ENCODE results near the gene ADNP2.

ADNP2 gene

DNA sequence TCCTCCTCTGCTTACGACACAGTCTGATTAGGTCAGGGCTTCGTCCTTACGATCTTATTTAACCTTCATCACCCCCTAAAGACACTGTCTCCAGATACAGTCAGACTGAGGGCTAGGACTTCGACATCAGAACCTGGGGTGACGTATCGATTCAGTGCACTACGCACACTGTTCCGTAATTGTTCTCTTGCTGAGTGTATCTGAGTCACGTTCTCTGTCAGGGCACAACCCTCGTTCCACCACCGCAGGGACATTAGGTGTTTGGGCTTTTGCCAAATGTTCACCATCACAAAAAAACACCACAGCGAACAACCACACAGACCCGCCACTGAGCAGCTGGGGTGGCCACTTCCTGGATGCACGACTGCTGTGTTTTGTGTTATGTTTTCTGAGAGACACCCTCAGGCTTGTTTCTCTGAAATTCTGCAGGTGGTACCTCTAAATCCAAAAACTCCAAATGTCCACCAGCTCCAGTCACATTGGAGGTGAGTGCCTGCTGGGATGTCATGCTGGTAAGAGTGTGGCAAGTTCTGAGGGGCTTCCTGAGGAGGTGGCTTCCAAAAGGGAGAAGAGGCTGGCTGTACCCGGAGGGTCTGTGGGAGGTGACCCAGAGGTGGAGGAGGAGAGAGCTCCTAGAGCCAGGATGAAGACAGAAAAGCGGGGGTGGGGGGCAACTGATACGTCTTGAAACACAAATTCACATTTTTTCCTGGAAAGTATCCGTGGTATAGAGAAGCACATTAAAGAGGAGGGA, 66.6 kb downstream of the ADNP2 start:
- DNase-seq, result peak; percentile 55

DNA sequence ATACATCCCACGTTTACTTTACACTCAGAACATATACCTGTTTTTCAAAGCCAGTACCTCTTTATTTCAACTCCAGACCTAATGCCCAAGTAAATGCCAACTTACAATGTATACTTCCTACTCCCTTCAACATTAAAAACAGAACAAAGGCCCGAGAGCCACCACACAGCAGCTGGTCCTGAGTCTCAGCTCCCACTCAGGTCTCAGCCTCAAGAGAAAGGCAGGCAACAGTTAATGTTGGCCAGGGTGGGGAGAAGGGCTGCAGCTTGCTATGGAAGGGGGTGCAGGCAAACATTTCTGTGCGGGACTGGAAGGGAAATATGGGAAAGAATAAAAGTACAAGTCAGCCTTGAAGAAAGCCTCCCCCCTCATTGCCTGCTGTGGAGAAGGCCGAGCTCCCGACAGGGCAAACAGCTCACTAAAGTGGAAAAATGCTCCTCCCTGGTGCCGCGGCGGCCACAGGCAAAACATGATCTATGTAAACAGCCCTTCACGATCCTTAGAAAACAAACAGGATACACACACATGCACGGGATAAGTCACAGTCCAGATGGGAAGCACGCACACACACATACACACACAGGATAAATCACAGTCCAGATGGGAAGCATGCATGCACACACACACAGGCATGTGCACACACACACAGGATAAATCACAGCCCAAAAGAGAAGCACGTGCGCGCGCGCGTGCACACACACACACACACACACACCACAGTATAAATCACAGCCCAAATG, 67.4 kb downstream of the ADNP2 start:
- no peak for DNase-seq

DNA sequence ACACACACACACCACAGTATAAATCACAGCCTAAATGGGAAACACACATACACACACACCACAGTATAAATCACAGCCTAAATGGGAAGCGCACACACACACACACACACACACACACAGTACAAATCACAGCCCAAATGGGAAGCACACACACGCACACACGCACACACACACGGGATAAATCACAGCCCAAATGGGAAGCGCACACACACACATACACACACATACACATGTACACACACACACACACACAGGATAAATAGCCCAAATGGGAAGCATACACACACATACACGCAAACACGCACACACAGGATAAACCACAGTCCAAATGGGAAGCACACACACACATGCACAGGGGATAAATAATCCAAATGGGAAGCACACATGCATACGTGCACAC, 68.1 kb downstream of the ADNP2 start:
- no peak for DNase-seq

DNA sequence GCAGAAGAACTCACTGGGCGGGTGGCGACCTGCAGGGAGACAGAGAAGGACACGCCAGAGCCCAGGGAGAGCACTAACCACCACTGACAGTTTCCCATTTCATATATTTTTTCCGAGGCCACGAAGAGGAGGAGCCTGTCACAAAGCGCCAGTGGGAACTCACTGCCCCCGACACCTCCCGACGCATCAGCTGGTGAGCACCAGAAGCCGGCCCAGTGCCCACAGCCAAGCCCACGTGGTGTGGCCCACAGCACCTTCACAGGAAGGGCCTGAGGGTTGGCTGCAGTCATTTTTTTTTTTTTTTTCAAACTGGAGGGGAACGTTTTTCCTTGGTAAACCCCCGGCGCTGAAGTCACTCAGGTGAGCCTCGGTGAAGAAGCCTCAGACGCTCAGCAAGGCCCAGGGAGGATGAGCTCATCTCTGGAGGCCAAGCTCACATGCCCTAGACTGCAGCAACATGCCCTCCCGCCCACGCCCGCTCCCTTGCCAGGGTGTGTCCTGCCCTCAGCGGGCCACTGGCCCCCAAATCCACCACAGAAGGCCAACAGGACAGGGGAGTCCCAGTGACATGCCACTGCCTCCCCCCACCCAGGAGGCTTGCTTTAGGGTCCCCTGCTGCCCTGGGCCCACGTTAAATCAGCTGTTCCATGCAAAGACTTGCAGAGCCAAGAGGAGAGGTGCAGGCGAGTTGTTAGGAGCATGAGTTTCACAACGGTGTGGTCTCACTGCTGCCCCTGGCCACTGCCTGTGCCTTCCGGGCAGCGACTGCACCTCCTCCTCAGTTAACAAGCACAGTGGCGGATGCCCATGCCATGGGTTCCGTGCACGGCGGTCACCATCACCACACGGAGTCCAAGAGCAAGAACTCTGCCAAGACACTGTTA, 70.1 kb downstream of the ADNP2 start:
- no peak for DNase-seq

DNA sequence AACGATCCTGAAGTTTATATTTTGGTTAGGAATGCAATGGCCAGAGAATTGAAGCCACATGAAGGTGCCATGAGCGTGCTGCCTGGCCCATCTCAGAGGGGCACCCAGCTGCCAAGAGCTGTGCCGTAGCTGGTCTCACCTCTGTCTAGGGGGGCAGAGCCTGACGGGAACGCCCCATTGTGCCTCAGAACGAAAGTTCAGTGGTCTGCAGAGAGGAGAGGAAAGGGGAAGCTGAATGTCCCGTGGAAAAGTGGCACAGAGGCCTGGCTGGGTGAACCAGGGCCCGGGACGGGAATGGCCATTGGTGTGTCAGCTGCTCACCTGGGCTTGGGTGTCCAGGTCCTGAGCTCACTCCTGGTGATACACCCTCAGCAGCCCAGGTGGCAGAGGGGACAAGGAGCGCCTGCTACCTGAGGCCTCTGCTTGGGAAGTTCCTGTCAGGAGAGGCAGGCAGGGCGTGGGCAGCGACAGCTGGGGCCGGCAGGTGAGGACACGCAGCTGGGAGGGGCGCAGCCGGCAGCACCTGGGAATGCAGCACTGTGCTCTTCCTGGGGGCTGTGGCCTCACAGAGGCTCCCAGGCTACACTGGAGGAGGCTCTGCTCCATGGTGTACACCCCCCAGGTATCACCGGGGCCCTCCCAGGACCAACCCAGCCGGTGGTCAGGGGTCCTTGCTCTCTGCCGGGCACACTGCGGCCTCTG, 70.9 kb downstream of the ADNP2 start:
- no peak for DNase-seq

DNA sequence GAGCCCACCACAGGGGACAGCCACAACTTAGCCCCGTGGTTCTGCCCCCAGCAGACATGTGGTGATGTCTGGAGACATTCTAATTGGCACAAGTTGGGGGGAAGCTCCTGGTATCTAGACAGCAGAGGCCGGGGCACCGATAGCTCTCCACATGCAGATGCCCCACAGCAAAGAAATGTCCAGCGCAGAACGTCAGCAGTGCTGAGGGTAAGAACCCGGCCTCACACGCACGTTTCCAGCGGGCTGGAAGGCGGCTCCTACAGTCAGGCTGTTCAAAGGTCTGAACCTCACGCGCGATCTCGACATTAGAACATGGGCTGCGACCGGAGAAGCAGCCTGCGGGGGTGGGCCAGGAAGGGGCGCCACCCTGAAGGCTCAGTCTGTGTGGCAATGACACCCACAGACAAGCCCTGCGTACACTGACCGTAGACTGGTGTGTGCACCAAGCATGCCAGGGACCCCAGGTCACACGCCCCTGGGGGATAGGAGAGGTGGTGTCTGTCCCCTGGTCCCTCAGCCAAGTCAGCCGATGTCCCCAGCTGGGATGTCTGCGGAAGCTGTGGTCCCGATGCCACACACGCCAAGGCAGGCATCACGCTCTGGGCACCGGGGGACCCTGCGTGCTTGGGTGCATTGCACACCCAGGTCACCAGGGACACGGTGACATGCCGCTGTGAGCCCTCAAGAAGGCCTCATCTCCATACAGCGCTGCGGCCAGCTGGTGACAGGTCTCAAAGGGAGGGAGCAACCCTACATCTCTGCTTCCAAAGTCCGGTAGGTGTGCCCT, 71.9 kb downstream of the ADNP2 start:
- no peak for DNase-seq

DNA sequence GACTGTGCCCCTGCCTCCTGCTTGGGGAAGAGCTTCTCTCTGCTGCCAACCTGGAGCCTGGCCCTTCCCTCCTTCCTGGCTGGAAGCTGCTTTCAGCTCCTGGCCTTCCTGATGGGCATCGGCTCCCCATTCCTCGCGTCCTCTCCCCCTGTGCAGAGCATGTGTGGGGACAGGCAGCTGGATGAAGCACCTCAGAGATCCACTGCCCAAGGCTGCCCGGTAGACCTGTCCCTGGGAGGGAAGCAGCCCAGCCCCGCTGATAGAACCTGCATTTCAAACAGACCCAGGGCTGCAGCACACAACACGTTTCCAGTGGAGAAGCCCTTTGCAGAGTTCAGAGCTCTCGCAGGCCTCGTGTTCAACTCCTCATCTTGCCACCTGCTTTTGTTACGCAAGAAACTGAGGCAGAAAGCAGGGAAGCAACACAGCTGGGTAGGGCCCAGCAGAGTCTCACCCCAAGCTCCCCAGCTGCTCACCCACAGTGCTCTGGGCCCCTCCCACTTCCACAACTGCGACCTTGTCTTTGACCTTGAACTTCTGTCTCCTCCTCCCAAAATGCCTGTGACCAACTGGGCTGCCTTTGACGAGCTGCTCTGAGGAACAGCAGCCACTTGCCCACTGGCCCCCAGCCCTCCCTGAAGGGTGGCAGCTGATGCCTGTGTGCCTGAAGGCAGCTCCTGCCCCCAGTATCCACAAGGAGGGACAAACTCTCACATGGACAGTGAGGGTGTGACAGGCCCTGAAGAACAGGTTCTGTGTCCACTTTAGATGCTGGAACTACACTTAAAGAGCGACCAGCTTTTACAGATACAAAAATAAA, 72.8 kb downstream of the ADNP2 start:
- DNase-seq, result no peak

DNA sequence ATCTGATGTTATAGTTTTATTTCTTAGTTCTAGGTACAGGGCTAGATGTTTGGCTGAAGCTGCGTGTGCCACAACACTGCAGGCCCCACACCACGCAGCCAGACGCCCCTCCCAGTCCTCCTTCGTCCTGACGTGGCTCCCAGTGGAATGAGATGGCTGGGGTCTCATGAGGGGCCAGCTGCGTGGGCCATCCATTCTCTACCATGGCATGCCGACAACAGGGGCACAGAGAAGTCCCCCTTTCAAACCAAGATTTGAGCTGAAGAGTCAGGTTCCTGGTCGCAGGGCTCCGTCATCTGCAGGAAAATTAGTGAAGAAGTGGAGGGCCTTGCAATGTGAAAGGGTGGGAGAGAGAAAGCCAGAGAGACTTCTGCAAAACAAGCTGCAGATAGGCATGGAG, 73.8 kb downstream of the ADNP2 start:
- no peak for DNase-seq

DNA sequence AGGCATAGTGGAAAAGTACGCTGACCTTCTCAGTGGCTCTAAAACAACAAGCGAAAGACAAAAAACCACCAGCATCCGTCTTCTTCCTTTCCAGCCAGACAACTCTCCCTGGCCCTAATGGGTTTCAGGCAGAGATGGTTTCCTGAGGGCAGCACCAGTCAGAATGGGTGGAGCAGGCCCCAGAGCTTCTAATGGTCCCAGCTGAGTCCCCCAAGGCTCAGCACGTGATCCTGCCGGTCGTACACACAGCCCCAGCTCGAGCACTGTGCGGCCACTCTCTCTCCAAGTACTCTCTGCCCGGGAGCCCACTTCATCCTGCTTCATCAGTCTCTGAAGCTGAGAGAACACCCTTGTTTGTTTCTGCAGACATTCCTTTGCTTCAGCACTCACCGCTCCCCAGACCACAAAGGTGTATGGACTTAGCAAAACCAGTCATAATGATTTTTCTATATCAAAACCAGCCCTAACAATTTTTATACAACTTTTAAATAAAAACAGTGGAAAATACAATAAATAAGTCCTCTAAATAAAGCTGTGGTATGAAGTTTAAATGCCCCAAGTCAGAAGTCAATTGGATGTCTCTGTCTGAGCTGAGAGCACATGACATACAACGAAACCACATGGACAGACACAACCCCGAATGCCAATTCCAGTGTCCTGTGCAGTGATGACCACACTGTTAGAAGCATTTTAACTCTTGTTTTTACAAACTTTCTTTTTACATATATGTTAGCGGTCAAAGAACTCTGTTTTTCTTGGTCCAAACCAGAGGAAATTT, 74.4 kb downstream of the ADNP2 start:
- no peak for DNase-seq

DNA sequence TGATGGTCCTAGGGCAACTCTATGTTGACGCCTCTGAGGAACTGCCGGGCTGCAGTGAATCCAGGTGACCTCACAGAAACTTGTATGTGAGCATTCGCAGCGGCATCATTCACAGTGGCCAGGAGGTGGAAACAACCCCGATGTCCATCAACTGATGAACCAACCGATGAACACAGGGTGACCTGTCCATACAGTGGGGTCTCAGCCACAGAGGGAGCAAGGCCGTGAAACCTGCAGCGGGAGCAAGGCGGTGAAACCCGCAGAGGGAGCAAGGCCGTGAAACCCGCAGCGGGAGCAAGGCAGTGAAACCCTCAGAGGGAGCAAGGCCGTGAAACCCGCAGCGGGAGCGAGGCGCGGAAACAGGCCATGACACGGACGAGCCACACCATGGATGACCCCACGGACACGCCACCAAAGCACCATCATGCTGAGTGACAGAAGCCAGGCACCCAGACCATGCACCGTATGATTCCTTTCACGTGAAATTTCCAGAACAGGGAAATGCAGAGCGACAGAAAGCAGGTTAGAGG, 75.2 kb downstream of the ADNP2 start:
- DNase-seq, result no peak

DNA sequence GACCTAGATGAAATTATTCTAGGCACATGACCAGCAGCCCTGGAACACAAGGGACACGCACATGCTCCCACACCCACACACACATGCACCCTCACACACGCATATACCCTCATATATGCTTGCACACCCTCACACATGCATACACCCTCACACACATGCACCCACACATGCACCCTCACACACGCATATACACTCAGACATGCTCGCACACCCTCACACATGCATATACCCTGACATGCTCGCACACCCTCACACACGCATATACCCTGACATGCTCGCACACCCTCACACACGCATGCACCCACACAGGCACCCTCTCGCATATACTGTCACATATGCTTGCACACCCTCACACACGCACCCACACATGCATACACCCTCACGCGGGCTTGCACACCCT, 76.5 kb downstream of the ADNP2 start:
- no peak for DNase-seq

DNA sequence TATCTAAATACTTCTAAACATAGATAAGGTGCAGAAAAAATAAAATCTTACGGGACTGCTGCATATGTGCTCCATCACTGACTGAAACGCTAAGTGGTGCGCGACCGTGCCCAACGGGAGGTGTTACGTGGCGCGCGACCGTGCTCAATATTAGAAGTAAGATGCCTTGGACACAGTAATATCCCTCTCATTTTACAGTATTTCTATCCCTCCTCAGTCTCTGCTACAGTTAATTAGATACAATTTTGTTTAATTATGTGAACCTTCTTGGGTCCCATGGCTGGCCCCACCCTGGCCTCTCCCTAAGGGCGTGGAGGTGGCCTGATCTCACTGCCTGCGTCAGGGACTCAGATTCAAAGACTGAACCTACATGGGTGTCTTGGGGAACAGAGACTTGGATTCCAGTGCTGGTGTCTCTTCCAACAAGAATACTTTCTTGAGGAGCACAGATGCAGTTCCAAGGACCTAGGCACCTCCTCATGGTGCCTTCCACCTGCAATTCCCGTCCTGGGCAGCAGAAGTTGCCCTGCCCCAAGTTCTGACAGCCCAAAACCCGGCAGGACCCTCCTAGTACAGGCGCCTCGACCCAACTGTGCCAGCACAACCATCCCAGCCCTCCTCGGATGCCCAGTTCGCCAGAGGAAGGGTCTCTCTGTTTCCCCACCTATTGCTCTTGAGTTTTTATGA, 79.0 kb downstream of the ADNP2 start:
- DNase-seq, result no peak

DNA sequence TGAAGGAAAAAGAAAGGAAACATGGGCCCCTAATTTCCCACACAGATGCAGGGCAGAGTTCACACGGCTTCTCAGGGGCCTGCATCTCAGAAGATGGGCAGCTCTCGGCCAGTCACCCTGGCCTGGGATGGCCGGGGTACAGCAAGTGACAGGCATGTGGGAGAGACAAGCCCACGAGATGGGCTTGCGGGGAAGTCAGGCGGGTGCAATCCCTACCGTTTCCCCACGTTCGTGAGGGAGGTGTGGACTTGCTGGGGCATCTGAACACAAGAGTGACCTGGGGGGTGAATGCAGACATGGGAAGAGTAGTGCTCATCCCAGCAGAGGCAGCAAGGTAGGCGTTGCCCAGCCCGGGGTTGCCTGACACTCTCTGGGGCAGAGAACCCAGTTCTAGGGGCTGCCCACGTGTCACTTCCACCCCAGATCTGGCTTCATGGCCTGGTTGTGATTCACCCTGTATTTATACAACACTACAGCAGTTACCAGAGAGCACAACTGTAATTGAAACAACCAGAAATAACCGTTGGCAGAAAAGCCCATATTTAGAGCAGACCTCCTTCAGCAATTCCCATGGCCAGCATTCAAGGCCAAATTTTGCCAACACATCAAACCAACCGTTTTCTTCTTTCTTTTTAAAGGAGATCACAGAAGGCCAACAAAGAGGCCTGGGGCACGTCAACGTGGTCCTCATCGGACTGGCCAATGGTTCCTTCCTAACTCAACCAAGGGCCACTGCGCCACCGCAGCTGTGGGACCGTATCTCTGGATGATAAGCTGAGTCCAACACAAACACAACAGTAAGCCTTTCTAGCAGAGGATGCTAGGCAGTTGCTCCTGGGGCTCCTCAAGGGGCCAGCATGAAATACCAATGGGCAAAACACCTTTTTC, 79.8 kb downstream of the ADNP2 start:
- DNase-seq, result no peak

DNA sequence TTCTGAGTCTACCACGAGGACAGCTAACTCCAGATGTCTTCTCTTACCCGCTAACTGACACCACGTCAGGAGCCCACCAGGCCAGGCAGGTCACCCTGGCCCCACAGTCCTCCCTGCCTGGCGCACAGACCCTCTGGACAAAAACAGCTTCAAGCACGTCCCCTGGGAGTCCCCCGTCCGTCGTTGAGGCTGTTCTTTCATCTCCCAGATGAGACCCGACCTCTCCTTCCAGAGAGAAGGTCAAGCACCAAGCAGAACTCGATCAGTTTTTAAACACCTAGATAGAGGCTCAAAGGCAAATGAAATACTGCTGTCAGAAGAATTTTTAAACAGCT, 80.4 kb downstream of the ADNP2 start:
- no peak for DNase-seq
